ENCODE data around the gene ARHGAP19.

The ARHGAP19 gene

DNA sequence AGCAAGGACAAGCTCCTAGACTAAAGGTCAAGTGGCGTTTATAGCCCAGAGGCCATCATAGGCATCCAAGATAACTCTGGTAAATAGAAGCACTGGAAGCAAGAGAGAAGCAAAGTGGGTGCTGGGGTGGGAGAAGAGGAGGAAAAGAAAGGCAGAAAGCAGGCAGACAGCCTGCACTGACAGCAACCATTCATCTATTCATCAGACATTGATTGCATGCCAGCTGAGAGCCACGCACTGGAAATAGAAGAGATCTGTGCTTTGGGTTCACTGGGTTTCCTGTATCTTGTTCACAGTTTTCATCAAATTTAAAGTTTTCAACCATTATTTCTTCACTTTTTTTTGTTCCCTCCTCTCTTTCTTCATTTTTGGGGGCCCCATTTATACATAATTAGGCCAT, 102.0 kb downstream of the ARHGAP19 start:
- DNase-seq, result no peak

DNA sequence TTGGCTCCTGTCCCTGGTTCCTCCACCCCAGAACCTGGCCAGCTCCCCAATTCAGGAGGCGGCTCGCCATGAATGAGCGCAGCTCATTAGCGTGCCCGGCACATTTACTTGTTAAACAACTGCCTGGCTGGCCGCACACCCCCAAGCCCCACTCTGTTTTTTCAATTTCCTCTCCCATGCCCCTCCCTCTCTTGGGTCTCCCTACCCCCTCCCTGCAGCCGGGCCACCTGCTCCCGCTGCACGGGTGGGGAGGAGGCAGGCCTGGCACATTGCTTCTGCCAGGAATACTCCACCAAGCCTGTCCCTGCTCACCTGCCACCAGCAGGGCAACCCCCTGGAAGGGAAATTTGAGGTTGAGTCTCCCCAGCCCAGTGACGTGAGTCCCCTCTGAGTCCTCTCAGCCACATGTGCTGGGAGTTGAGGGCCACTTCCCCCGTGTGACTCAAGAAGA, 104.2 kb downstream of the ARHGAP19 start:
- no peak for DNase-seq

DNA sequence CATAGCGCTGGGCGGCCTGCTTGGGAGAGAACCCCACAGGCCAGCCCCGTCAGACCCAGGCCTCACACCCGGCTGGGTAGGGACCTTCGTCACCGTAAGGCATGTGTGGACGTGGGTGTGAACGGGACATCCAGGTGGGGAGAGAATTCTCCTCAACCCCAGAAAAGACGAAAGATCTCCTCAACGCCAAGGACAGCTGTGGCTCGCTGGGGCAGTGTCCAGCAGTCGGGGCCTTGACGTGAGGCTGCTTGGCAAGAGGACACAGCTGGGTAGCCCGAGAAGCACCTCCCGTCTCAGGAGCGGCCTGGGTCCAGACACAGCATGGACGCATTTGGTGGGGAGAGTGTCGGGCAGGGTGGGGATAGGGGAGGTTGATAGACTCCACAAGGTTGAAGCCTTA, 105.5 kb downstream of the ARHGAP19 start:
- DNase-seq, result no peak

DNA sequence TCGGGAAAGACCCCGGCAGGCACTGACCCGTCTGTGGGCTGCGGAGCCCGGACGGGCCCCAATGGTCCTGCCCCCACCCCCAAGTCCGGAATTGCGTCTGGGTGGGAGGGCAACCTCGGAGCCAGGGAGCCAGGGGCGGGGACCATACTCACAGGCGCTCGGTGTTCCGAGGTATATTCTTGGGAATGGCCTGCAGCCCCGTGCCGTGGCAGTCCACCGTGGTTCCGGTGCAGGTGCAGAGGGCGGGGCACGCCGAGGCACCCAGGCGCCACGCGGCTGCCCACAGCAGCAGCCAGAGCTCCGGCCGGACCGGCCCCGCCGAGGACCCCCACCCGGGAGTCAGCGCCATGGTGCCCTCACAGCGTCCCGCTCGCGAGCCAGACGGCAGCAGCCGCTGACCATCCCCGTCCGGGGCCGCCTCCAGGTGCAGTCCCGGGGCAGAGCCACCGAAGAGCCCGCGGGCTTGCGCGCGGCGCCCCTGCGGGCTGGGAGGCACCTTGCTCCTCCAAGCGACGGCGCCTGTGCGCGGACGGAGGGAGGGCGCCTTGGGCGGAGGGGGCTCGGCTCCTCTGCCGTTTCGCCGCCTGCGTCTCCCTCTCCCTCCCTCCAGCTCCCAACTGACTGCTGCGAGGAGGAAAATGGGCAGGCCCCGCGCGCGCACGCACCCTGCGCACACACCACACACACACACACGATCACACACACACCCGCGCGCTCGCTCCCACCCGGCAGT, 106.9 kb downstream of the ARHGAP19 start, which contains the start of gene SLIT1:
Gene SLIT1, minus strand, starts transcription at position 634 of the 733 bp plus-strand sequence. Its CDS starts 285 bp downstream, at position 349.
- DNase-seq, result no peak

DNA sequence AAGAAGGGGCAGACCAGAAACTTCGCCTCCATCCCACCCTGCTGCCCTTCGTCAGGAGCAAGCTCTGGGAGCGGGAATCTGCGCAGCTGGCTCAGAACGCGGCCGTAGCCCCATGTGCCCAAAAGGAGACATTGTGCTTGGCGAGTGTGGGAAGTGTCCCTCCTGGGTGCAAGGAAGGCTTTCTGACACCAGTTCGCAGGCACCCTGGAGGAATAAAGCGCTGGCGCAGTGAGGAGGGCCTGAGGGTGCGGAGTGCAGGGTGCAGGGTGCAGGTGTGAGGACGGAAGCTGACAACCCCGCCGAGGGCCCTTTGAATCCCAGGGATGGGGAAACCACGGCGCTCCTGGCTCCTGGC, 107.5 kb downstream of the ARHGAP19 start:
- DNase-seq, result no peak

DNA sequence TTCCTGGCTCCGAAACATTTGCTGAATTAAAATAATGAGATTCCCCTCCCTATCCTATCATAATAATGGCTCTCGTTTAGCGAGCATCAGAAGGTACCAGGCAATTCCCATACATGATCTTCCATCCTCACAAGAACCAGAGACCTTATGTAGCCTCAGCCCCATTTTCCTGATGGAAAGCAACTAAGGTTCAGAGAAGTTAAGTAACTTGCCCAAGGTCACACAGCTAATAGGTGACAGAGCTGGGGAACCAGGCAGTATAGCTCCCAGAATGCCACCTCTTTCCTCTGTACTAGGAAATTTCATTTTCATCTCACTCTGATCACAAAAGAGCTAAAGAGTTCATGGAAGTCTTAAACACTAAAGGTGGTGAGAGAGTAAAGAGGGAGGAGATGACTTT, 109.1 kb downstream of the ARHGAP19 start:
- DNase-seq, result no peak

DNA sequence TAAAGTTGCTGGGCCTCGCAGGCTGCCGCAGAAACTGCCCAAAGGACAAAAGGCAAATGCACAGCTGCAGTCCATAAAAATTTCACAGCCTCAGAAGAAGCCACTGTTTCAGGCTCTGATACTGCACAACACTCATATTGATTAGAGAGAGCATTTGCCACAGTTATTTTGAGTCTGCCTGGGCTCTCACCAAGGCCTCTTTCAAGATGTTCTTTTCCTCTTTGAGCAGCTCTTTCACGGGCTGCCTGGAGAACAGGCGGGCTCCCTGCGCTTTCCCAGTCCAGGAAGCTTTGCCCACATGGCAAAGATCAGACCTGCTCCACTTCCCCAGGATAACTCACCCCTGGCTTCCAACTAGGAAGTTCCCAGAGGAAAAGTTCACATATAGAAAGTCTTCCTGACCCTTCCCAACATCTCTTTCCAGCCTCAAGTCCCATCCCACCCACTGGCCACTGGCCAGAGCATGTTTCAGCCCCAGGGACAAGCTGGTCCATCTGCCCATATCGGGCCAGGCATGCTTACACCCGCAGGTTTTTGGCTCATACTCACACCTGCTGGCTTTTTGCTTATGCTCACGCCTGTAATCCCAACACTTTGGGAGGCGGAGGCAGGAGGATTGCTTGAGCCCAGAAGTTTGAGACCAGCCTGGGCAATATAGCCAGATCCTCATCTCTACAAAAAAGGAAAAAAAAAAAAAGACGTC, 110.0 kb downstream of the ARHGAP19 start:
- no peak for DNase-seq

DNA sequence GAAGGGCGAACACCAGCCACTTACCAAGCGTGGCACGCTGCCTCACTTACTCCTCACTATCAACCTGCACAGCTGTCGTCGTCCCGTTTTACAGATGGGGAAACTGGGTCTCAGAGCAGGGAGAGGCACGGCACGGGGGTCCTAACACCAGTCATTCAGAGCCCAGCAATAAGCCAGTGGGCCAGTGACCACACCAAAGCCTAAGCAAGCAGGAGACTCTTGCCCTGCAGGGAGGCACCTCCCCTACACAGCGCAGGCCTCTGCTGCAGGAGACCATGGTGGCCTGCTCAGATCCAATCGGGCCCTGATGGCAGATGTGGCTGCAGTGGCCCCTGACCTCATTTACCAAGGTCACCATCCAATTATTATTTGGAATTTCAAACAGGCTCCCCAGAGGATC, 111.5 kb downstream of the ARHGAP19 start:
- DNase-seq, result no peak

DNA sequence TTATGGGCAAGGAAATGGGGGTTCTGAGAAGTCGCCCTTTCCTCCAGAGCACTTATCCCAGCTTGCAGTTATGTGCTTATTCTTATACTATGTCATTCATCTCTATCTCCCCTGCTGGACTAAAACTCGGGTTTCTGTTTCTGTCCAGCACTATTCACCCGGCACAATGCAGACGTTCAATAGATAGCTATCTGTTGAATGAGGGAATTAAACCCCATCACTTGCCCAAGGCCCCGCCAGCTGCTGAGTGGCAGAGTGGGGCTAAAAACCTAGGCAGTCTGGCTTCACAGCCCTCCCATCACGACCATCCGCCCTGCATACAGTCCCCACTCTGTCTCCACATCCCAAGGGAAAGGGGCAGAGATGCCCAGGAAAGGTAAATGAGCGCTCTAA, 112.1 kb downstream of the ARHGAP19 start:
- no peak for DNase-seq

DNA sequence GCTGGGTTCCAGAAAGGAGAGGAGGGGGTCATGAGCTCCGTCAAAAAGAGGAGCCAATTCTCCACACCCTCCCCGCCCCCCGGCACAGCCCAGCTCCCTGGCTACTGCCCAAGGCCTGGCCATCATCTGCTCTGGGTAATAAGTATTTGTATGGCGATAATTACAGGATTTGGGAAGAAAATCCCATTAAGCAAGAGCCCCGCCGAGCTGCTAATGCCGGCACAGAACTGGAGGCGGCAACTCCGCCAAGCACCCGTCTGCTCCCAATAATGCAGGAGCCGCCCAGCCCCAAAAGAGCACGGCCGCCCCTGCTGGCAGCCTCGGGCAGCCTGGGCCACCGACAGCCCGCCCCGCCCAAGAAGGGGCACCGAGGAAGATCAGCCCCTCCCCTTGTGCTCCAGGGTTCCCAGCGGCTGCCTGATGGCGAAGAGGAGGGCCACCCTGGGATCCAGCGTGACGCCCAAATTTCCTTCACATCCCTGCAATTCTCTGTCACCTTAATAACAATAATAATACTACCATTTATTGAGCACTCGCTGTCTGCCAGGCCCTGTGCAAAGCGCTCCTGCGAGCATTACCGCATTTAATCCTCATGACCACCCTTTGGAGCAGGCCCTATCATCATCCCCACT, 112.6 kb downstream of the ARHGAP19 start:
- DNase-seq, result peak in 1 of 2 experiments; percentile 25

DNA sequence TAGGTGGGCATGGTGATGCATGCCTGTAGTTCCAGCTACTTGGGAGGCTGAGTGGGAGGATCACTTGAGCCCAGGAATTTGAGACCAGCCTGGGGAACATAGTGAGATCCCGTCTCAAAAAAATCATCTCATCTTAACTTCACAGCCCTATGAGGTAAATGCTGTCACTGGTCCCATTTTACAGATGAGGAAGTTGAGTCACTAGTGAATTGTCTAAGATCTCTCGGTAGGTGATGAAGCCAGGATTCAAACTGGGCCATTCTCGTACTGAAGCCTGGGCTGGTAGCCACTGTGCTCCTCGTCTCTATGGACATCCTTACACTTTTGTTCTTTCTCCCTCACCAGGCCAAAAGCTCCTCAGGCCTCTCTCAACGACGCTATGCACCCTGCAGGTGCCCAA, 113.1 kb downstream of the ARHGAP19 start:
- DNase-seq, result no peak

DNA sequence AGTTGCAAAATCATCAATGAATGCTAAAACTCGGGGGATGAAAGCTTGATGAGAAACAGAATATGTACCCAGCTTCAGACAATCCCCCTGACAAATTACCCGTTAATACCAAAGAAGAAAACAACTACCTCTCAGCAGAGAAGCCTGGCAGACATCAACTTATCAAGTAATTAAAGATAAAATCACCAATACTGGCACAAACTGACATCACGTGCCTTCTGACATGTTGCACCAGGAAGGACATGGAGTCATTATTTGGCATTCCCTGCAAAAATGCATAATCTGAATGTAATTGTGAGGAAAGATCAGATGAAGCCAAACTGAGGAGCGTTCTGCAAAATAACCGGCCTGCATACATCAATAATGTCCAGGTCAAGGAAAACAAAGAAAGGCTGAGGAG, 114.4 kb downstream of the ARHGAP19 start:
- DNase-seq, result no peak

DNA sequence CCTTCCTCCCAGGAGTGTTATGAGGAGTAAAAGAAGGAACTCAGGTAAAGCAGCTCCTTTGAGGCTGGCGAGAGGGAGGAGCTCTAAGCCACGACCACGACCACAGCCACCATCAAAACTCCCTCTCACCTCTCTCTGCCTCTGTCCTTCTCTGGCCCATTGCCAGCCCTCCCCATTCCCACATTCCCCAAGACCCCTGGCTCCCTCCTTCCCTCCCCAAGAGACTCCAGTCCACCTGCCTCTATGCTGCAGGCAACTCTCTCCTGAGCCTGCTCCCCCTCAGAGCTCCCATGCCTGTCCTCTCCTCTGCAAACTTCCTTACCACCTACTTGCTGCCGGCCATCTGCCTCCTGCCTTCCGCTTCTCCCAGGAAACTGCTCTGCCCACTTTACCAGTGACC, 116.2 kb downstream of the ARHGAP19 start:
- DNase-seq, result no peak

DNA sequence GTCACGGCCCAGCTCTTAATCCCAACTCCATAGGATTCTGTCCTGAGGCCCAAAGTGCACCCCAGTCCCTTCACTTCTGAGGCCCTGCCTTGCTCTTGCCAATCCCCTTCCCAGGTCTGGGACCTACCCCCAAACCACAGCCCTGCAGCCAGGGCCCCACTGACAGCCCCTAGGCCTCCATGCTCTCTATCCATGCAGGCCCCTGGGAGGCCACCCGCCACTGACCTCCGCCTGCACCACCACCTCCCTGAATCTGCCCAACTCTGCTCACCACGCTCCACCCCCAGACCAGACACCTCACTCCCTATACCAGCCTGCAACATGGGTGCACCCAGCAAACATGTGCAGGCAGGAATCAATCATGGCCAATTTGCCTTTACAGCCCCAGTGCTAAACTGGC, 116.9 kb downstream of the ARHGAP19 start:
- DNase-seq, result no peak

DNA sequence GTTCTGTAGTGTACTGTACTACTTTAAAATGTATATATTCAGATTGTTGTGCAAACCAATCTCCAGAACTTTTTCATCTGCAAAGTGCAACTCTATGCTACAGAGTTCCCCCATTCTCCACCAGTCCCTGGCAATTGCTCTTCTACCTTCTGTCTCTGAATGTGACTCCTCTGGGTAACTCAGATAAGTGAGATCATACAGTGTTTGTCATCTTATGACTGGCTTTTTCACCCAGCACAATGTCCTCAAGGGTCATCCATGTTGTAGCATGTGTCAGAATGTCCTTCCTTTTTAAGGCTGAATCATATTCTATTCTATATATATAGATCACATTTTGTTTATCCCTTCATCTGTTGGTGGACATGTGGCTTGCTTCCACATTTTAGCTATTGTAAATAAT, 117.5 kb downstream of the ARHGAP19 start:
- DNase-seq, result no peak

DNA sequence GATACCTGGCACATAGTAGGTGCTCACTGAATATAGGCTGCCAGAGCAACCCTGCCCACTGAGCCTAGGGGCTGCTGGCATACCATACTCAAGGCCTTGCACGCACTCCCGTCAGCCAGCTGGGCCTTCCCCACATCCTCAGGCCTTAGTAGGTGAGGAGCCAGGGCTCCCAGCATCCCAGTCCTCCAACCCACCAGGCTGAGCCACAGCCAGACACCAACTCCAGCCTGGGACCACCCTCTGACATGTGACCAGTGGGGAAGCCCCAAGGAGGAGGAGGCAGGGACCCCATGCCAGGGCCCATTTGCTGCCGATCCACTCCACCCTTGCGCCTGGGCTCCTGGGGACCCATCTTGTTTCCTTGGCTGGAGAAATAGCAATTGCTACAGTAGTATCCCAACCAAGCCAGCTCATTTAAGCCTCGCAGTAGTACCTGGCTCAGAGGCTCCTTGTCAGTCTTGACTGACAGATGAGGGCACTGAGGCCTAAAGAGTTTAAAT, 118.1 kb downstream of the ARHGAP19 start:
- DNase-seq, result no peak

DNA sequence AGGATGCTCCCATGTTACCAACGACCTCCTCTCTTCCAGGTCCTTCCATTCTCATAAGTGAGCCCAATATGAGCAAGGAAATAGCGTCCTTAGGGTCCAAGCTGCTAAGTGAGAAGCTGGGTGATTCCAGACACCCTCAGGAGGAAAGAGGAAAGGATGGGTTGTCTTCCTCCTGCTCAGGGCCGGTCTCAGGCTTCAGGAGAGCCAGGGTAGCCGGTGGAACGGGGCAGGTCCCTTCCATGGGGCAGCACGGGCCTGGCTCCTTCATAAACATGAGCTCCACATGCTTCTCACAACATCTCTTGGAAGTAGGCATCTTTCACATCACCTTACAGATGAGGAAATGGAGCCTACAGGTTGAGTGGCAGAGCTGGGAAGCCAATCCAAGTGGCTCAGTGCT, 119.4 kb downstream of the ARHGAP19 start:
- no peak for DNase-seq

Measured in cerebellar nuclear complex (tissue), 1 donor.